ENCODE measurements around the gene PPIP5K2. TPM values are rescaled to one million over a fixed set of nuclear protein-coding genes. Genes with fewer than 3 reads are reported as not detected.
A peak's percentile ranks its signal among the peaks of the same experiment; 100 is the strongest.

Gene PPIP5K2
- total RNA-seq, 5 donors from 2014 or later (not counting 1 experiment from before 2014, with no cell fraction given) = 40.1 to 63.7 (median 53.3) TPM

GRCh38 chr5:103127292-103127817 lies 7.3 kb downstream of the PPIP5K2 start:
- H3K4me3 Mint-ChIP-seq = no peak overlapping the region
- Histone ChIP-seq H3K27ac (ENCODE audit: low read length) (no peak overlapping the region), H3K4me3 (ENCODE audit: control insufficient read depth in 1 of 2, extremely low read depth in 1 of 2, low read length in 1 of 2) (no peak overlapping the region), H3K27me3 (replicated peaks in 1 of 2; ENCODE audit: control insufficient read depth in 2 of 2, extremely low read depth in 1 of 2, insufficient read depth in 2 of 2, low read length in 1 of 2) (no peaks in the 10 kb centered on the region), H3K9me3 (no peaks in the 10 kb centered on the region), H3K36me3 (ENCODE audit: control insufficient read depth in 2 of 2, extremely low read depth in 1 of 2, insufficient read depth in 1 of 2, low read length in 1 of 2) (peaks cover 0 to 9% of the 10 kb centered on the region in 2 donors), H3K4me1 (ENCODE audit: control insufficient read depth in 1 of 2, extremely low read depth in 1 of 2, insufficient read depth in 2 of 2, low read length in 2 of 2) (peaks cover 2 to 4% of the 10 kb centered on the region in 2 experiments)
- no peaks in the 10 kb centered on the region for H3K27me3 Mint-ChIP-seq
- DNase-seq = no peak
- ATAC-seq (replicated peaks in 1 of 4) = no peak
- WGBS (ENCODE audit: insufficient coverage) = no CpG with 5 or more reads among the region's 2 CpGs
- peaks cover 54 to 79% (median 70%) of the 10 kb centered on the region in 3 donors for H3K4me1 Mint-ChIP-seq
- CTCF ChIA-PET = interaction anchor here in 1 of 2 donors (0.5 to 1.7 kb wide), 3 partner anchors 13 to 642 kb away, joined by 3 to 10 read pairs (median 3); no protein-coding TSS in a partner anchor
- POLR2A ChIA-PET = interaction anchor here in 1 of 2 donors (0.6 kb wide), 1 partner anchor 8 kb away, joined by 3 read pairs; no protein-coding TSS in a partner anchor
- H3K27ac Mint-ChIP-seq = no peak overlapping the region
- peaks cover 34% of the 10 kb centered on the region for H3K36me3 Mint-ChIP-seq
- no peaks in the 10 kb centered on the region for H3K9me3 Mint-ChIP-seq

DNA sequence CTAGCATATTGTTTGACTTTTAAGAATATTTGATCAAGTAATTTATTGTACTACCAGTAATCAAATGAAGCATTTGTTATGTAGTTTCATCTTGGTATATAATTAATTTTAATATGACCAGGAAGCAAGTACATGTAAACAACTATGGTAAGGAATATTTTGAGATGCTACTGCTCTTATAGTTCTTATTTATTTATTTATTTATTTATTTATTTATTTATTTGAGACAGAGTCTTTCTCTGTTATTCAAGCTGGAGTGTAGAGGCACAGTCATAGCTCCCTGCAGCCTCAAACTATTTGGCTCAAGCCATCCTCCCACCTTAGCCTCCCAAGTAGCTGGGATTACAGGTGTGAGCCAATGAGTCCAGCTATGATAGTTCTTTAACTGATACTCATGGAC lies 8.1 kb downstream of the PPIP5K2 start:
- Histone ChIP-seq H3K36me3 (ENCODE audit: control insufficient read depth in 2 of 2, extremely low read depth in 1 of 2, insufficient read depth in 1 of 2, low read length in 1 of 2) (peaks cover 0 to 9% of the 10 kb centered on the region in 2 donors), H3K9me3 (no peaks in the 10 kb centered on the region), H3K4me1 (ENCODE audit: control insufficient read depth in 1 of 2, extremely low read depth in 1 of 2, insufficient read depth in 2 of 2, low read length in 2 of 2) (peaks cover 0 to 2% of the 10 kb centered on the region in 2 experiments), H3K4me3 (ENCODE audit: control insufficient read depth in 1 of 2, extremely low read depth in 1 of 2, low read length in 1 of 2) (no peak overlapping the region), H3K27ac (ENCODE audit: low read length) (no peak overlapping the region), H3K27me3 (replicated peaks in 1 of 2; ENCODE audit: control insufficient read depth in 2 of 2, extremely low read depth in 1 of 2, insufficient read depth in 2 of 2, low read length in 1 of 2) (no peaks in the 10 kb centered on the region)
- no peak overlapping the region for H3K27ac Mint-ChIP-seq
- H3K27me3 Mint-ChIP-seq = no peaks in the 10 kb centered on the region
- no peak overlapping the region for H3K4me3 Mint-ChIP-seq
- ATAC-seq (replicated peaks in 1 of 4) = no peak
- CTCF ChIA-PET = interaction anchor here in 1 of 2 donors (0.5 to 1.7 kb wide), 4 partner anchors 8 to 17 kb away, joined by 3 to 10 read pairs (median 4); partner anchors contain the start of genes GIN1 and PPIP5K2
- POLR2A ChIA-PET = no interaction called here
- H3K36me3 Mint-ChIP-seq = peaks cover 33% of the 10 kb centered on the region
- H3K4me1 Mint-ChIP-seq = peaks cover 52 to 78% (median 68%) of the 10 kb centered on the region in 3 donors
- no peaks in the 10 kb centered on the region for H3K9me3 Mint-ChIP-seq
- no peak for DNase-seq

DNA sequence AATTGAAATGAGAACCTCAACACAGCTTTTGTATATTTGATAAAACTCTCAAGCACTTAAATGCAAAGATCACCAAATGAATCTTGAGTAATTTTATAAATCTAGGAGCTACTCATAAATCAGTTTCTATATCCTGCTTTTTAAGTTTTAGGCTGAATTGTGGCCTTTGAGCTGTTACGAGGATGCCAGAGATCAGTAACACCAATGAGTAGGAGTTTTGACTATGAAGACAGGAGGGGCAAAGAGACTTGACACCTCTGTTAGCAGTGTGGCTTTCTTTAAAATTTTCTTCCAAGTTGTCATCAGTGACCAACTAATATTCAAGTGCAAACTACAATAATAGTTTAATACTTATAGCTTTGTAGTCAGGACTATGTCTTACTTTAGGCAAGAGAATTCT lies 12.6 kb downstream of the PPIP5K2 start:
- H3K27me3 Mint-ChIP-seq = no peaks in the 10 kb centered on the region
- H3K9me3 Mint-ChIP-seq = no peaks in the 10 kb centered on the region
- no CpG with 5 or more reads among the region's 1 CpG for WGBS (ENCODE audit: insufficient coverage)
- Histone ChIP-seq H3K4me3 (ENCODE audit: control insufficient read depth in 1 of 2, extremely low read depth in 1 of 2, low read length in 1 of 2) (no peak overlapping the region), H3K27me3 (replicated peaks in 1 of 2; ENCODE audit: control insufficient read depth in 2 of 2, extremely low read depth in 1 of 2, insufficient read depth in 2 of 2, low read length in 1 of 2) (no peaks in the 10 kb centered on the region), H3K27ac (ENCODE audit: low read length) (no peak overlapping the region), H3K4me1 (ENCODE audit: control insufficient read depth in 1 of 2, extremely low read depth in 1 of 2, insufficient read depth in 2 of 2, low read length in 2 of 2) (no peaks in the 10 kb centered on the region), H3K9me3 (no peaks in the 10 kb centered on the region), H3K36me3 (ENCODE audit: control insufficient read depth in 2 of 2, extremely low read depth in 1 of 2, insufficient read depth in 1 of 2, low read length in 1 of 2) (peaks cover 0 to 11% of the 10 kb centered on the region in 2 donors)
- peaks cover 37 to 45% (median 40%) of the 10 kb centered on the region in 3 donors for H3K4me1 Mint-ChIP-seq
- H3K4me3 Mint-ChIP-seq = no peak overlapping the region
- ATAC-seq (replicated peaks in 1 of 4) (no peak), DNase-seq (no peak)
- H3K27ac Mint-ChIP-seq = peak overlapping the region in 1 of 2 donors; percentile 61
- peaks cover 23% of the 10 kb centered on the region for H3K36me3 Mint-ChIP-seq
- ChIA-PET POLR2A (interaction anchor here in 1 of 2 donors (0.6 kb wide), 1 partner anchor 420 kb away, joined by 4 read pairs; no protein-coding TSS in a partner anchor), CTCF (no interaction called here)

- Mint-ChIP-seq H3K27ac (no peak overlapping the region), H3K4me1 (peaks cover 34 to 44% (median 37%) of the 10 kb centered on the region in 3 donors), H3K9me3 (no peaks in the 10 kb centered on the region), H3K4me3 (no peak overlapping the region), H3K27me3 (no peaks in the 10 kb centered on the region), H3K36me3 (peaks cover 23% of the 10 kb centered on the region)
- Histone ChIP-seq H3K27me3 (replicated peaks in 1 of 2; ENCODE audit: control insufficient read depth in 2 of 2, extremely low read depth in 1 of 2, insufficient read depth in 2 of 2, low read length in 1 of 2) (no peaks in the 10 kb centered on the region), H3K27ac (ENCODE audit: low read length) (no peak overlapping the region), H3K9me3 (no peaks in the 10 kb centered on the region), H3K36me3 (ENCODE audit: control insufficient read depth in 2 of 2, extremely low read depth in 1 of 2, insufficient read depth in 1 of 2, low read length in 1 of 2) (peaks cover 0 to 11% of the 10 kb centered on the region in 2 donors), H3K4me1 (ENCODE audit: control insufficient read depth in 1 of 2, extremely low read depth in 1 of 2, insufficient read depth in 2 of 2, low read length in 2 of 2) (no peaks in the 10 kb centered on the region), H3K4me3 (ENCODE audit: control insufficient read depth in 1 of 2, extremely low read depth in 1 of 2, low read length in 1 of 2) (no peak overlapping the region)
- ChIA-PET CTCF (no interaction called here), POLR2A (no interaction called here)
- no peak for ATAC-seq (replicated peaks in 1 of 4)
- no peak for DNase-seq
- WGBS (ENCODE audit: insufficient coverage) = no CpG with 5 or more reads among the region's 2 CpGs
These were observed 13.1 kb downstream of the PPIP5K2 start for GRCh38 chr5:103133231-103133630.

DNA sequence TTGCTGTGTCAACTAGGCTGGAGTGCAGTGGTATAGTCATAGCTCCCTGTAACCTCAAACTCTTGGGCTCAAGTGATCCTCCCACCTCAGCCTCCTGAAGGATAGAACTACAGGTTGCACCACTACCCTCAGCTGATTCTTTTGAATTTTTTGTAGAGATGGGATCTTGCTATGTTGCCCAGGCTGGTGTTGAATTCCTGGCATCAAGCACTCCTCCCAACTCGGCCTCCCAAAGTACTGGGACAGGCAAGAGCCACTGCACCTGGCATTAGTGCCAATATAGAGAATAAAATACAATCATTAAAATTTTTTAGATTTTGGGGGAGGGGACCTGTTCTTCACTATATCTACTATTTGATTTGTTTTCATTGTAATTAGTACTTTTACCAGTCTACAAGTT lies 15.4 kb downstream of the PPIP5K2 start:
- ChIA-PET POLR2A (interaction anchor here in 1 of 2 donors (0.5 to 0.7 kb wide), 2 partner anchors 8 to 9 kb away, joined by 3 read pairs; no protein-coding TSS in a partner anchor), CTCF (interaction anchor here in 1 of 2 donors (0.6 to 1.4 kb wide), 5 partner anchors 28 to 424 kb away, joined by 3 to 7 read pairs (median 5); no protein-coding TSS in a partner anchor)
- Mint-ChIP-seq H3K27ac (no peak overlapping the region), H3K9me3 (no peaks in the 10 kb centered on the region), H3K27me3 (no peaks in the 10 kb centered on the region), H3K36me3 (peaks cover 30% of the 10 kb centered on the region), H3K4me1 (peaks cover 22 to 32% (median 24%) of the 10 kb centered on the region in 3 donors), H3K4me3 (no peak overlapping the region)
- no CpG with 5 or more reads among the region's 1 CpG for WGBS (ENCODE audit: insufficient coverage)
- ATAC-seq (replicated peaks in 1 of 4) (no peak), DNase-seq (no peak)
- H3K27ac ChIP-seq (ENCODE audit: low read length) = no peak overlapping the region
- H3K4me3 ChIP-seq (ENCODE audit: control insufficient read depth in 1 of 2, extremely low read depth in 1 of 2, low read length in 1 of 2) = no peak overlapping the region
- no peaks in the 10 kb centered on the region for H3K9me3 ChIP-seq
- H3K36me3 ChIP-seq (ENCODE audit: control insufficient read depth in 2 of 2, extremely low read depth in 1 of 2, insufficient read depth in 1 of 2, low read length in 1 of 2) = peaks cover 0 to 13% of the 10 kb centered on the region in 2 donors
- no peaks in the 10 kb centered on the region for H3K27me3 ChIP-seq (replicated peaks in 1 of 2; ENCODE audit: control insufficient read depth in 2 of 2, extremely low read depth in 1 of 2, insufficient read depth in 2 of 2, low read length in 1 of 2)
- H3K4me1 ChIP-seq (ENCODE audit: control insufficient read depth in 1 of 2, extremely low read depth in 1 of 2, insufficient read depth in 2 of 2, low read length in 2 of 2) = no peaks in the 10 kb centered on the region

GRCh38 chr5:103138202-103138690 lies 18.1 kb downstream of the PPIP5K2 start:
- H3K4me3 ChIP-seq (ENCODE audit: control insufficient read depth in 1 of 2, extremely low read depth in 1 of 2, low read length in 1 of 2) = no peak overlapping the region
- no peak overlapping the region for H3K27ac ChIP-seq (ENCODE audit: low read length)
- H3K4me1 ChIP-seq (ENCODE audit: control insufficient read depth in 1 of 2, extremely low read depth in 1 of 2, insufficient read depth in 2 of 2, low read length in 2 of 2) = no peaks in the 10 kb centered on the region
- H3K36me3 ChIP-seq (ENCODE audit: control insufficient read depth in 2 of 2, extremely low read depth in 1 of 2, insufficient read depth in 1 of 2, low read length in 1 of 2) = peaks cover 0 to 10% of the 10 kb centered on the region in 2 donors
- H3K4me1 Mint-ChIP-seq = peaks cover 6 to 9% (median 7%) of the 10 kb centered on the region in 3 donors
- no peaks in the 10 kb centered on the region for H3K27me3 ChIP-seq (replicated peaks in 1 of 2; ENCODE audit: control insufficient read depth in 2 of 2, extremely low read depth in 1 of 2, insufficient read depth in 2 of 2, low read length in 1 of 2)
- ATAC-seq (replicated peaks in 1 of 4) = no peak
- no peaks in the 10 kb centered on the region for H3K9me3 ChIP-seq
- H3K27ac Mint-ChIP-seq = no peak overlapping the region
- no peaks in the 10 kb centered on the region for H3K9me3 Mint-ChIP-seq
- no peak for DNase-seq
- no CpG with 5 or more reads among the region's 3 CpGs for WGBS (ENCODE audit: insufficient coverage)
- ChIA-PET POLR2A (interaction anchor here in 1 of 2 donors (0.5 kb wide), 1 partner anchor 25 kb away, joined by 3 read pairs; no protein-coding TSS in a partner anchor), CTCF (interaction anchor here (0.6 to 3.4 kb wide), 12 partner anchors 10 to 602 kb away, joined by 3 to 28 read pairs (median 4); no protein-coding TSS in a partner anchor)
- H3K27me3 Mint-ChIP-seq = no peaks in the 10 kb centered on the region
- H3K36me3 Mint-ChIP-seq = peaks cover 28% of the 10 kb centered on the region
- no peak overlapping the region for H3K4me3 Mint-ChIP-seq

All from T-cell (primary cell).